AG04450 (cell line): ENCODE results near the gene MRPL9. TPM values are rescaled to one million over a fixed set of nuclear protein-coding genes. Genes with fewer than 3 reads are reported as not detected.
"Not testable (repeated sequence)": the region's sequence is repeated elsewhere in the genome, so short reads cannot be mapped to it uniquely, and the experiment has no call there.

Experiments used
- CTCF ChIA-PET: fragments of 300-600, 350-600 bp; formaldehyde crosslinking; extraction: SDS; loops from one replicate; lab custom pipeline; 2022; ENCODE audit warnings: antibody characterized with exemption, inconsistent platforms; lab: Charles Lee
- POLR2A ChIA-PET: fragments of 350-600 bp; formaldehyde crosslinking; extraction: SDS; loops from one replicate; lab custom pipeline; 2021; ENCODE audit warnings: antibody characterized with exemption, inconsistent platforms; lab: Yijun Ruan, JAX
- DNase-seq: peaks from one replicate; pipeline ENCODE4 v3.0.0-alpha.2; 2011; ENCODE audit warnings: low read depth, low spot score
- H3K27ac ChIP-seq: one replicate; pipeline ENCODE4 v1.5.1; 2012; ENCODE audit warnings: low read depth, low read length, control low read depth
- H3K27me3 ChIP-seq: one replicate; pipeline ENCODE4 v1.6.0; 2012; ENCODE audit warnings: low read length; ENCODE audit not compliant: control insufficient read depth, insufficient read depth
- H3K4me3 ChIP-seq: 2 replicates; pipeline ENCODE4 v1.5.1; 2011; ENCODE audit warnings: mild to moderate bottlenecking, low read depth, low read length, control low read depth
- H3K9me3 ChIP-seq: 2 replicates; pipeline ENCODE4 v1.5.1; 2012; ENCODE audit warnings: low read length; ENCODE audit not compliant: control insufficient read depth, insufficient read depth
- CTCF ChIP-seq: IDR thresholded peaks from 2 replicates; pipeline ENCODE4 v1.5.1; 2011; ENCODE audit warnings: low read depth, low read length, control low read depth, inconsistent platforms
- polyA plus RNA-seq: library from polyadenylated mRNA; depleted of rRNA; stranded (reverse); fragments of >200 nt; gene quantifications from 2 replicates; pipeline ENCODE4 v1.2.3, GENCODE V29; 2011

Gene MRPL9
- polyA plus RNA-seq, 1 experiment = 93.4 TPM

DNA sequence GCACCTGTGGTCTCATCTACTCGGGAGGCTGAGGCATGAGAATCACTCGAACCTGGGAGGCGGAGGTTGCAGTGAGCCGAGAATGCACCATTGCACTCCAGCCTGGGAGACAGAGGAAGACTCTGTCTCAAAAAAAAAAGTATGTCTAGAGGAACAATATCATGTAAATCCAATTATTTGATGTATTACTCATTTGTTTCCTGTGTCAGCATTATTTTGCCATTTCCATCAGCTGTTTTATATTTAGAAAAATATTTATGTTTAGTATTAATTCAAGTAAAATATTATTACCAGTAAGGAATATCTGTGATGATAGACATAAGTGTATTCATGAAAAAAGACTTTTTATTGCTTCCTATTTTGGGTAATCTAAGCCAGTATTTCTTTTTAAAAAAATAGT lies 14.0 kb upstream of the MRPL9 start:
- CTCF ChIA-PET = no interaction called here
- POLR2A ChIA-PET = no interaction called here
- no peak for DNase-seq

GRCh38 chr1:151776665-151777062 lies 13.4 kb upstream of the MRPL9 start:
- CTCF ChIA-PET = no interaction called here
- Histone ChIP-seq H3K4me3 (no peak overlapping the region), H3K9me3 (no peaks in the 10 kb centered on the region), H3K27ac (no peak overlapping the region), H3K27me3 (peaks cover 4% of the 10 kb centered on the region)
- no peak for TF ChIP-seq CTCF
- no peak for DNase-seq
- POLR2A ChIA-PET = no interaction called here

More for the DNA sequence above, 14.0 kb upstream of the MRPL9 start:
- Histone ChIP-seq H3K4me3 (no peak overlapping the region), H3K27me3 (peaks cover 6% of the 10 kb centered on the region), H3K9me3 (no peaks in the 10 kb centered on the region), H3K27ac (no peak overlapping the region)
- TF ChIP-seq CTCF = no peak

DNA sequence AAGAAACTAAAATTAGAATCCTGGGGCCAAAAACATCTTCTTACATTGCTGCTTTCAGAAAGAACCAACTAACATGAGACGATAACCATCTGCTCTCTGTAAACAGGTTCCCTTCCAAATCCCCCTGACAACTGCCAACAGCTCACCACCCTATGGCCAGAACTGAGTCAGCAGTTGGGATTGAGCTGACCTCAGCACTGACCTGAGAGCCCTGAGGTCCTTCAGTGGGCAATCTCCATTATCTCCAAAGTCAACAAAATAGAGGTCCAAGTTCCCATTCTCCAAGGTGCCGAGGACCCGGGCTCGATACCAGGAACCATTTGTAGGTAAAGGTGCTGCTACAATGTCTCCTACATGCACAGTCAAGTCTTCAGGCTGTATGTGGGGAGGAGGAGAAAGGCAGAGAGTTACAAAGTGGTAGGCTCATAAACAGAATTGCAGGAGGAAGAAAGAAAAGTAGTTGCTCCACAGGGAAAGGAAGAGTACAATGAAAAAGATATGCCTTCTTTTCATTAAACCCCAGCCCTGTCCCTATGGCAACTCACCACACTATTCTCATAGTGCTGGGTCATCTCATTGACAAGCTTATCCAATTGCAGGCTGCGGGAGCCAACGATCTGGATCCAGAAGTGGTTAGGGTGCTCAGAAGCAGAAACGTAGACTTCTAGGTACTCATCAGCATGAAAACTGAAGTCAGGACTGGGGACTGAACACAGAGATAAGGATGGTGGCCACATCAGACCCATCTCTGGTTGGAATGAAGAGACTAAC lies 12.8 kb upstream of the MRPL9 start:
- Histone ChIP-seq H3K27ac (no peak overlapping the region), H3K27me3 (peaks cover 3% of the 10 kb centered on the region), H3K4me3 (no peak overlapping the region), H3K9me3 (no peaks in the 10 kb centered on the region)
- ChIA-PET POLR2A (no interaction called here), CTCF (no interaction called here)
- DNase-seq = no peak
- no peak for TF ChIP-seq CTCF

DNA sequence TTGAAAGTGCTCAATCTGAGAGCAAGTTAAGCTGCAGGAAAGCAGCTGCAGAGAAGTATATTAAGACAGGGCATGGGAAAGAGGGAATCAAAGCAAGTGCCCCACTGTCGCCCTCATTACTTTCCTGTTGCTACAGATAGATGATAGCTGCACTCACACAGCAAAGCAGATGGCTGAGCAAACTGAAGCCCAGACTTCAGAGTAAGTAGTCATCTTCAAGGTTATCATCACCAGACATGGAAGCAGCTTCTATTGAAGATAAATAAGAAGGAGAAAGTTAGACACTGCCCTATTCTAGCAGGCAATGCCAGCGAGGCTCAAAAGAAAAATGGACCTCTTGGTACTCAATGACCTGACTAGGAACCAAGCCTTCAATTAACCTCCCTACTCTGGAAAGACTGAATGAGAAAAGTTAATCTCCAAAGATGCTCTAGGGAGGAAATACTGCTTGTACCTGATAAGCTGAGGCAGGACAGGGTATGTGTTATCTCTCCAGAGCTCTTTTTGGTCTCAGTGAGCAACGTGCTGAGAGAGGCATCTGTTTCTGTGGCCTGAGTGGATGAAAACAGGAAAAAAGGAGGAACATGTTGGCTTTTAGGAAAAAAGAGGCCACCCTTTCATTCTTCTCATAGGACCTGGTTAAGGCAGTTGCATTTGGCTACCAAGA lies 11.1 kb upstream of the MRPL9 start:
- H3K27me3 ChIP-seq = peaks cover 6% of the 10 kb centered on the region
- CTCF ChIA-PET = interaction anchor here (1.0 kb wide), 1 partner anchor 40 kb away, joined by 3 read pairs; no protein-coding TSS in a partner anchor
- POLR2A ChIA-PET = no interaction called here
- H3K27ac ChIP-seq = no peak overlapping the region
- TF ChIP-seq CTCF = no peak
- no peaks in the 10 kb centered on the region for H3K9me3 ChIP-seq
- no peak overlapping the region for H3K4me3 ChIP-seq
- no peak for DNase-seq

DNA sequence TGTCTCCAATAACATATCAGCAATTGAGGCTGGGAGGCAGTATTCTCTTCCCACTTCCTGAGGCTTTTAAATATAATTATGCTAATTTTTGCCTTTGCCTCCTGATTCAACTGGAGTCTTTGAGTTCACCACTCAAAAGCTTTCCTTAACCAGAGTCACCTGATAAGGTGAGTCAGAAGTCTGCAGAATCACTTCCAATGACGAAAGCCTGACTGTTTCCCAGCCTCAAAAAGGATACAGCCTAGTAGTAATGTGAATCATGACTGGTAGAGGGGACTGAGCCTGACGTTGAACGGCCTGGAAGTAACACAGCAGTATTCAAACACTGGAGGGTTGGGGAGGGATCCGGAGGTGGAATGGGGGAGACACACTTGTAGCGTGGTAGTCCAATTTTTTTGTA lies 10.4 kb upstream of the MRPL9 start:
- no peak for DNase-seq

GRCh38 chr1:151769270-151769669 lies 6.0 kb upstream of the MRPL9 start:
- POLR2A ChIA-PET, H3K27me3 ChIP-seq, DNase-seq, CTCF ChIA-PET, H3K4me3 ChIP-seq, H3K9me3 ChIP-seq, H3K27ac ChIP-seq: not testable (repeated sequence)

More for the DNA sequence above, 10.4 kb upstream of the MRPL9 start:
- H3K9me3 ChIP-seq = no peaks in the 10 kb centered on the region
- no peak for TF ChIP-seq CTCF
- H3K27ac ChIP-seq = no peak overlapping the region
- POLR2A ChIA-PET = no interaction called here
- CTCF ChIA-PET = no interaction called here
- peaks cover 6% of the 10 kb centered on the region for H3K27me3 ChIP-seq
- no peak overlapping the region for H3K4me3 ChIP-seq

GRCh38 chr1:151768351-151769066 lies 5.2 kb upstream of the MRPL9 start:
- H3K27ac ChIP-seq, H3K27me3 ChIP-seq, CTCF ChIA-PET, H3K9me3 ChIP-seq, H3K4me3 ChIP-seq, POLR2A ChIA-PET, DNase-seq: not testable (repeated sequence)
